ENCODE measurements around the gene KCNMA1.
"Not testable (repeated sequence)": the region's sequence is repeated elsewhere in the genome, so short reads cannot be mapped to it uniquely, and the experiment has no call there.

The KCNMA1 gene

DNA sequence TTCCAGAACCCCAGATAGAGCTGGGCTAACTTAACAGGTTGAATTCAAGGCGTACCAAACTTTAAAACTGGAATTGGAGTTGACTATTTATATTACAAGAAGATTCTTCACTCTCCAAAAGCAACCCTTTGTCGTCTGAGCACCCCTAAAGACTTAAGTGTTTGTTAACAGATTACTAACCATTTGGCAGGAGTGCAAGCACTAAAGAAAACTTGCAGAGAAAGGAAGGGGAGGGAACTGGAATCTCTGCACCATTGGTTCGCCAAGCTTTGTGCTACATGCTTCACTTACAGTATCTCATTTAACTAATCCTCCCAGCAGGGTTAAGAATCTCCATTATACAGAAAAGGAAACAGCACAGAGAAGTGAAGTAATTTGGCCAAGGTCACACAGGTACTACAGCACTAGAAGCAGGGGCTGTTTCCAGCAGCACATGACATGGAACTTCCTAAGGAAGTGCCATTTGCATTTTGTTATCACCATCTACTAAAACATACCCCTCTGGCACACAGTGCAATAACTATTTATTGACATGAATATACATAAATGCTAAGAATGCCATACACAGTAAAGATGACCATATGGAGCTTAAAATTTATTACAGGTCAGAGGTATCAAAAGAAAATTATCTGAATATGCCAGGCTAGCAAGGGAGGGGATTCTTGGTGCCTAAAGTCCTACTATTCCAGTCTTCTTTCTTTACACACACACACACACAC lies 201.2 kb downstream of the KCNMA1 start:
- no peak for DNase-seq

DNA sequence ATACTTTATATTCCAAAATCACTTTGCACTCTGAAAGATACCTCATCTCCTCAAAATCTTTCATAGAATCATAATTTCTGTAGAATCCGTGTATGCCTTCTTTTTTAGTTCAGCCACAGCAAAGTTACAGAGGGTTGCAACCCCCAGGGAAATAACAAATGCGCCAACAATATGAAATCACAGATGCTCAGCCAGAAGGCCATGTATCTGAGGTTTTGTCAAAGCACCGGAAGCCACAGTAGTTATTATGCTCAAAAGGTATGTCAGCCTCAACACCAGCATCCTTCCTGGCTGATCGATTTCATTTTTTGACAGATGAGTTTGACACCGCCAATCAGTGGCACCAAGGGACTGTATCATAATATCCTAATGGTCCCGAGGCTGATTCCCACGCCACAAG lies 204.1 kb downstream of the KCNMA1 start:
- no peak for DNase-seq

DNA sequence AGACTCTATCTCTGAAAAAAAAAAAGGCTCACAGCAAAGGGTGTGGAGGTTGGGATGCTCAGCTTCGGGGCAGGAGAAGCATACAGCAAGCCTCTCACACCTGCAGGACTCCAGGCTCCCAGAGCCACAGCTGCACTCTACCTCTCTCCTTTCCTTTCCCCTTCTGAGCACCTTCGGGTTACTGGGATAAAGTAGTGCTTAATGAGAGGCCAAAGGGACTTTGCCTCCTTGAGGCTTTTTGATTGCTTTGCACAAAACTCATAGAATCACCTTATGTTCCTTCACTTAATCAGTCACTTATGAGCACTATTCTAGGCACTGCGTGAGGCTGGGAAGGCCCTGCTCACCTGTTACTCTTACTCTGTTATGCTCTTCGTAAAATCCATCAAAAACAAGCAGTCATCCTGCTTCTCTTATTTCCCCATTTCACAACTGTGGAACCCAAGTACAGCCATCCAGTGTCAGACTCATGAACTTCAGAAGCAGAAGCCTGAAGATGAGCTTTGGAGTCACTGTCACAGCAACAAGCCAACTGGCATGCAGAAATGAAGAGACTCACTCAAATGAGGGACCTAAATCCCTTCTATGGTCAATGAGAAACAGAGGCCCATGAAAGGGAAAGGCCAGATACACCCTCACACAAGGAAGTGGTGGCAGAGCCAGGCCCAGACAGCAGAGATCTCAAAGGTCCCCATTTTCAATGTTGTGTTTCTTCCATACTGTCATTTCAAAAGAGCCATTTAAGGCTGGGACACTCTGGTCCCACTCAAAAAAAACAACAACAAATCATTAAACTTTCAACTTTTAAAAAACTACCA lies 205.4 kb downstream of the KCNMA1 start:
- no peak for DNase-seq

DNA sequence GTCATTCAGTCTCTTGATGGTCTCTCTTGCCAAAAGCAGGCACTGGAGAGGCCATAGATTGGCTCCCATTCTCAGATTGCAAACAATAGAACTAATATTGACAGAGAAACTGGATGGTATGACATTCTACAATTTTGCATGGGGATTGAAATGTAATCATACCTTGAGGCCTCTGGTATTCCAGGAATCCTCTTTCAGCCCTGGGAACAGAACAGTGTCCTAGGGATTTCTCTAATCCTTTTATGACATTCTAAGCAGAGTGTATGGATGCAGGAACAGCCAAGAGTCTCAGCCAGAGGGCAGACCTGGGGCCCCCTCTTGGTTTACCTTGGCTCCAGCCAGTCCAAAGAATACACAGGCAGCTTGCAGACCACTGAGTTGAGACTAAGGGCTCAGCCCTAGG lies 206.4 kb downstream of the KCNMA1 start:
- no peak for DNase-seq

- DNase-seq, result no peak
Observed at GRCh38 chr10:77430530-77430929, 207.1 kb downstream of the KCNMA1 start.

- DNase-seq, result no peak
Observed at GRCh38 chr10:77428691-77429395, 208.8 kb downstream of the KCNMA1 start.

DNA sequence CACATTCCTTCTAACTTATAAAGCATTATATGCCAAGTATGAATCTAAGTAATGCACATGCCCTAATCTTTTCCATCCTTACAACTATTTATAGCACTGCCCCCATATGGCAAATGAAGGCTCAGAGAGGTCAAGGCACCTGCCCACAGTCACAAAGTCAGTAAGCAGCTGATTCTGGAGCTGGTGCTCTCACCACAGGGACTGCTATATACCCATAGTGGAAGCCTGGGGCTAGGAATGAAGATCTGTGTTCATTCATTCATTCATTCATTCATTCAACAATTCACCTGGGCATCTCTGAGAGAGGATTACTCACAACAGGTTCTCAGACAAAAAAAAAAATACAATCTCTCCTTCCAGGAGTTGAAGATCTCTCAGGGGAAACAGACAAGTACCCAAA lies 213.4 kb downstream of the KCNMA1 start:
- DNase-seq, result no peak

DNA sequence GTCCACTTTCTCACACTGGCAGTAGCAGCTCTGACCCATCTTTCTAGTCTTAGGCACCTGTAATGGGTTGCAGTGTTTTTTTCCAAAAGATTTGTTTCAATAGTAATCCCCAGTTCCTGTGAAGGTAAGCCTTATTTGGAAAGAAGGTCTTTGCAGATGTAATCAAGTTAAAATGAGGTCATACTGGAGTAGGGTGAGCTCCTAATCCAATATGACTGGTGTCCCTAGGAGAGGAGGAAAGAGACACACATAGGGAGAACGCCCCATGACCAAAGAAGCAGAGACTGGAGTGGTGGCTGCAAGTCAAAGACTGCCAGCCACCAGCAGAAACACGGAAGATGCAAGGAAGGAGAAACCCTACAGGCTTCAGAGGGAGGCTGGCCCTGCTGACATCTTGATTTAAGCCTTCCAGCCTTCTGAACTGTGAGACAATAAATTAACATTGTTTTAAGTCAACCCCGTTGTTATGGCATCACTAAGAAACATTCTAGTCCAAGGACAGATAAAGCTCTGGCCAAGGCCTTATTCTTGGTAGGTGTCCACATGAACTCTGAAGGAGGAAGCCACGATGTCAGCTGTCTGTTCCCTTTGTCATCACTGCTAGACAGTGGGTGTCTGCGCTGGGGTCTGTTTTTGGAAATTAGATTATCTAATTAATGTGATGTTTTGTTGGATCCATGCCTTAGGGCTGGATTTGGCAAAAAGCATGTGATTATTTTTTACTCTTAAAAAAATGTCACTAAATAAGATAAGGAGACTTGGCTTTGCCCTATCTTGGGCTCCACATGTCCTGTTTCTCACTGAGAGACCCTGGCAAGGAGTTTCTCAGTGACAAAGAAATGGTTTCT lies 214.9 kb downstream of the KCNMA1 start:
- no peak for DNase-seq

- no peak for DNase-seq
Observed at GRCh38 chr10:77421591-77421990, 216.0 kb downstream of the KCNMA1 start.

GRCh38 chr10:77420947-77421523 lies 216.6 kb downstream of the KCNMA1 start:
- DNase-seq, result no peak

DNA sequence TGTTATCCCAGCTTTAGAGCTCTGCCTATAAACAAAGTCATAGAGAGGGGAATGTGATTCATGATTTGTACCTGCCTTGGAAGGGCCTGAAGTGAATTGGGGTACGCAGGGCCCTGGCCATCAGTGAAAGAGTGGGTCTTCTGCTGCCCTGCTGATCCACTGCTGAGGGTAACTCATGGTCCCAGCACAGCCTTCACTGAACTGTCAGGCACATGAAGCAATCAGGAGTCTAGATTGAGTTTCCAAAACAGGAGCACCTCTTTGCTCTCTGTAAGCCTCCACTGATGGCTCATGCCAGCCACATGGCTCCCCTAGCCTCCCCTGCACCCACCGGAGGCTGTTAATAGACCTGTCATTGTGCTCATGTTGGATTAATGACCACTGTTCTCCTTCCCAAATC lies 217.6 kb downstream of the KCNMA1 start:
- DNase-seq, result no peak

DNA sequence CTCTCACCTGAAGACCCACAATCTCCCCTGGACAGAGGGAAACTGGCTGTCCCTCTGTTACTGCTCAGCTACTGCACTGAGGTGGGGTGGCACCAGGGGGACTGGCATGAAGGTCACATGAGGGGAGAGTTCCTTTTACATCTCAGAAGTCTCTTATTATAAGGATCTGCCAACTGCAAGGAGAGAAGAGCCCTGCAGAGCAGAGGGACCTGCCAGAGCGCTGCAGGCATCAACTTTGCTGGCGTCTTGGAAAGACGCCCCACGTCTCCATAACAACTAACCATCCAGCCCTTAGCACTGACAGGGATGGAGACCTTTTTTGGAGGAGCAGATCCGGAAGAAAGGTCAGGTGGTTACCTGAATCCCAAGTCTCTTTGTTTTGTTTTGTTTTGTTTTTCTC lies 218.6 kb downstream of the KCNMA1 start:
- DNase-seq, result no peak

DNA sequence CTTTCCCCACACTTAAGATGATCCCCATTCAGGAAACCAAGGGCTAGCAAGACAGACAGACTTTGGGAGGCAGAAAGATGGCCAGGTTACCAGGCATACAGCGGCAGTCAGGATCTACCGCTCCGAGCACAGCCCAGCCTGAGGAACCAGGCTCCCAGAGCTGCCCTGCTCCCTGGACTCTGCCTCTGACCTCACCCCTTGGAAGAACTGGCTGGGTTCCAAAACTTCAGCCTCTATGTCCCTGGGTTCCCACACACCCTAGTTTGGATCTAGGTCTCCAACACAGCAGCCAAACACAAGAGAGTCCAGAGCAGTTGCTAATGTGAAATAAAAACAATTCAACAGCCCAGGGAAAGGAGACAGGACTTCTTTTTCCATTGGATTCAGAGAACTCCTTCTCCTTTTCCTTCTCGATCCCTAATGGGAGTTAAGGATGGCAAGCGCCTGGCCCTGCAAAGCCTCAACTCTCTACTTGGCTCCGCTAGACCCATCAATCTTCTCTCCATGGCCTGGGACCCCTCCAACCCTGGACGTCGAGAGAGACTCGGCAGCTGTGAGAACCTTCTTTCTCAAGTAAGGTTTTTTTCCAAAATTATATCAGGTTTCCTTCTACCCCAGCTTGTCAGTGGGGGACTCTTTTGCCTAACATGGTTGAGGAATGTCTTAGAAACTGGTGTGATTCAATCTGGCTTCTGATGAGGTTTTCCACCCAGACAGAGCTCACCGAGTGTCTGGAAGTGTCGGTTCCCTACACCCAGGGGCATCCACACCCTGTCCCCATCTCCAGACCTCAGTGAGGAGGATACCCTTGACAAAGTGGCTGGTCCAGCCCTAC lies 219.6 kb downstream of the KCNMA1 start:
- no peak for DNase-seq

- DNase-seq, result no peak
Observed at GRCh38 chr10:77417359-77417758, 220.2 kb downstream of the KCNMA1 start.

DNA sequence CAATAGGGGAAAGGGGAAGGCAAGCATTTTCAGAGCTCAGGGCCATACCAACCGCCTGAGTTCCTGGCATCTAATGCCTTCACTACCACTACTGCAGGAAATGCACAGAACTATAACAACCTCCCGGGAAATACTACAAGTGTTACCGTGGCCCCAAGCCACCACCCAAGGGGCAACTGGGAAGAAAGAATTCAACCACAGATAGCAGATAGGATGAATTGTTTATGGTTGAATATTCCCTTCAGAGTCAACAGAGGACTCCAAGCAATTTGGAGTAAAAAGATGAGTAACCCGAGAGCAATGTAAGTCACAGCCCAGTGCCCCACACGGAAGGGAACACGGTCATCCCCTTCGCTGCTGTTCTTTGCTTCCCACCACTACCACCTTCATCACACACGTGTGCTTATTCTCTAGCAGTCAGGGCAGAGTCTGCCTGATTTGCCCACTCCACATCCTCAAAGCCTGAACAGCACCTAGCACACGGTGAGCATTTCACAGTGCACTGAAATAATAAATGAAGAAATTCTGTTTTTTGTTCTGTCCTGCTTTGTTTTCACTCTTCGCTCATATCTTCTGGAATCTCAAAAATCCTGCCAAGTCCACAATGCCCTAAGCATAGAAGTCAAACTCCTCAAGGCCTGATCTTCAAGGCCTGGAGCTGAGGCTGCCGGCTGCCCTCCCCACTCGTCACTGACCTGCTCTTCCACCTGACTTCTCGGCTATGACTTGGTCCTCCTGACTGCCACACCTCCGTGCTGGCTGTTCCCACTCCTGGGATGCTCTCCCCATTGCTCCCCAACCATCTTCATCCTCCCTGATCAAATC lies 221.1 kb downstream of the KCNMA1 start:
- no peak for DNase-seq

DNA sequence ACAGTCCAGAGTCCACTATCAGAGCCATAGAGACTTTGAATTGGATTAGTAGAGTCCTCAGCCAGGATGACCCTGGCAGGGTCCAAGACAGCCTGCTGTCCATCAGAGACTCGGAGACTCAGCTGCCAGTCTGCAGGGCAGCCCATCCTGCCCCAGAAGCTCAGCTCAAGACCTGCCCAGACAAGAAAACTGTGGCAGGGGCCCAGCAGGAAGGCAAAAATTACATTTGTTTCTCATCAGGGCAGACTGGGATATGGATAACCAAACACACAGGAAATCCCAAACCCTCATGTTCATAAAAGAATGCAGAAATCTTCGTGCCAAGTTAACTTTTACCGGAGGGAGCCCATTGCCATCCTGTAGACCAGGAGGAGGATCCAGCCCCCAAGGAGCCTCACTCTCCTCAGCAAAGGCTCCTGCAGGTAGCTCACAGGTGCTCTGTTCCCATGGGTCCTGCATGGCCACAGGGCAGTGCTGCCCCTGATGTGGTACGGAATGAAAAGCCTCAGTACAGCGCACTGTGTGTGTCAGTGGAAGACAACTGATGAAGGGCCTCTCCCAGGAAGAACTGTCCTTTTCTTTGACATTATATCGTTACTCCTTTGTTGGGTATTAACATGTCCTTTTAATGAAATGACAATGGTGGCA lies 222.2 kb downstream of the KCNMA1 start:
- no peak for DNase-seq

DNA sequence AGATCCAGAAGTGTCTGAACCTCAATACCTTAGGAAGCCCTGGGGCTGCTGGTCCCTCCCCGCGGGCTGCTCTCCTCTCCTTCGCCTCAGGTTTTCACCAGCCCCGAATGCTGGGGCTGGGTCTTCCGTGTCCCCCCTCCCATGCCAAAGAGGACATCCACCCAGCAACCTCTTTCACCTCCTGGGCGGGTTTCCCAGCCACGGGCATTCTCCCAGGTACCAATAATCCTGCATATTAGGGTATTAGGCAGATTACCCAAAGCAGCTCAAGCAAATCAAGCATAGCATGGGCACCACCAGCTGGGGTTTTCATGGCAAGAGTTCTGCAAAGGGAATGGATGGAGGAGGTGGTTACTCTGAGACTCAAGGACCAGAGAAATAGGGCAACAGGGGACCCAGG lies 224.4 kb downstream of the KCNMA1 start:
- no peak for DNase-seq

- not testable (repeated sequence) for DNase-seq
Observed at GRCh38 chr10:77412573-77413133, 225.0 kb downstream of the KCNMA1 start.

DNA sequence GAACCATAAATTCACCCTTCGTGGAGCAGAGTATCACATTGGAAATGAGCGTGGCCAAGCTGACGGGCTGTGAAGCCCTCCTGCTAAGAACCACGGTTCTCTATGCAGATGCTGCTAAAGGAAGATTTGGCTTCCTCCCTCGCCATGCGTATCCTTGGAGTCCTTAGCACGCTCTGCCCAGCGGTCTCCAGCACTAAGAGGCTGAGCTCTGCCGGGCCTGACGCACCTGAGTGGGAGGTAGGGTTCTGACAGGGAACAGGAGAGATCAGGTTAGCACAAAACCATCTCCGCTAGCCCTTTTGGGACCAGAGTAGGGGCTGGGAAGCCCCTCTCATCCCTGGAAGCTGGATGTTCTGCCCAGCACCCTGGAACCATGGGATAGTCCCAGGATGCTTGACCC lies 225.8 kb downstream of the KCNMA1 start:
- DNase-seq, result no peak

DNA sequence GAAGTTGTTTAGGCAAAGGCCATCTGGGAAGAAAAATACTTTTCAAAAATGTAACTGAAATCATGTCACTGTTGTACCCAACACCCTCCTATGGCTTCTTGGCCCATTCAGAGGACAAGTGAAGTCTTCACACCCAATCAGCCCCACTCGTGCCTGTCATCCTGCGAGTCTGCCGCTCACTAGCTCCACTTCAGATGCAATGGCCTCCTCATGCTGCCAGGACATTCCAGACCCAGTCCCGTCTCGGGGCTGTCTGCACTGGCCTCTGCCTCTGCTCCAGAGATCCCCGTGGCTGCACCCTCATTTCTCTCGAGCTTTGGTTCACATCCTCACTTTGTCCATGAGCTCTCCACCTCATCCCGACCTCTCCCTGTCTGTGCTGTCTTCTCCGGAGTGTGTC lies 227.1 kb downstream of the KCNMA1 start:
- no peak for DNase-seq

All from activated T-cell treated with anti-CD3 and anti-CD28 coated beads for 4 hours (primary cell).